ENCODE data around the gene PCP4. TPM values are rescaled to one million over a fixed set of nuclear protein-coding genes. Genes with fewer than 3 reads are reported as not detected.

PCP4 gene
- total and polyA plus RNA-seq, 2 experiments from 2014 or later: 2.5 TPM; not detected in 1

DNA sequence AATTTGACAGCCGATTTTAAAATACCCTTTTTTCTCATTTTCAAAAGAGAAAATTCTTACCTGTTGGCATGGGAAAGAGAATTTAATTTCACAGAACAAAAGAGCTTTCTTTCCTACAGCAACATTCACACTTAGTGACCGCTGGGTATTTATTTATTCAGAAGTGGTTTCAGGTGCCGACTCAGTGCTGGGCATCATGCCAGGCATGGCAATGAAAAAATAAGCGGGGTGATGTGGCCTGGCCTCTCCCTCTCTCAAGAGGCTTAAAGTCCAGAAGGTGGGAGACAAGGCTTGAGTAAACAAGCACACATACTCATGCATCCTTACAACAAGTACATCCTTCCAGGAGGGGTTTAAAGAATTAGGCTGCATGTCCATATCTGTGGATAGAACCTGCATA, 4.1 kb upstream of the PCP4 start:
- Histone ChIP-seq H3K4me3 (no peak overlapping the region), H3K9me3 (ENCODE audit: low read depth) (no peaks in the 10 kb centered on the region), H3K27me3 (peaks cover 6% of the 10 kb centered on the region), H3K36me3 (no peaks in the 10 kb centered on the region), H3K4me1 (ENCODE audit: low read depth) (no peaks in the 10 kb centered on the region), H3K27ac (no peak overlapping the region)
- DNase-seq (ENCODE audit: low read depth in 1 of 2, low spot score in 1 of 2): no peak
- TF ChIP-seq, protein P1, sequence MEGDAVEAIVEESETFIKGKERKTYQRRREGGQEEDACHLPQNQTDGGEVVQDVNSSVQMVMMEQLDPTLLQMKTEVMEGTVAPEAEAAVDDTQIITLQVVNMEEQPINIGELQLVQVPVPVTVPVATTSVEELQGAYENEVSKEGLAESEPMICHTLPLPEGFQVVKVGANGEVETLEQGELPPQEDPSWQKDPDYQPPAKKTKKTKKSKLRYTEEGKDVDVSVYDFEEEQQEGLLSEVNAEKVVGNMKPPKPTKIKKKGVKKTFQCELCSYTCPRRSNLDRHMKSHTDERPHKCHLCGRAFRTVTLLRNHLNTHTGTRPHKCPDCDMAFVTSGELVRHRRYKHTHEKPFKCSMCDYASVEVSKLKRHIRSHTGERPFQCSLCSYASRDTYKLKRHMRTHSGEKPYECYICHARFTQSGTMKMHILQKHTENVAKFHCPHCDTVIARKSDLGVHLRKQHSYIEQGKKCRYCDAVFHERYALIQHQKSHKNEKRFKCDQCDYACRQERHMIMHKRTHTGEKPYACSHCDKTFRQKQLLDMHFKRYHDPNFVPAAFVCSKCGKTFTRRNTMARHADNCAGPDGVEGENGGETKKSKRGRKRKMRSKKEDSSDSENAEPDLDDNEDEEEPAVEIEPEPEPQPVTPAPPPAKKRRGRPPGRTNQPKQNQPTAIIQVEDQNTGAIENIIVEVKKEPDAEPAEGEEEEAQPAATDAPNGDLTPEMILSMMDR (IDR thresholded peaks at IDR 0.05; ENCODE audit: low read depth, low read length): no peak

GRCh38 chr21:39866093-39866492, 1.1 kb upstream of the PCP4 start:
- DNase-seq (ENCODE audit: low read depth in 1 of 2, low spot score in 1 of 2): no peak
- Histone ChIP-seq H3K27ac (no peak overlapping the region), H3K27me3 (peaks cover 10% of the 10 kb centered on the region), H3K9me3 (ENCODE audit: low read depth) (no peaks in the 10 kb centered on the region), H3K36me3 (no peaks in the 10 kb centered on the region), H3K4me3 (no peak overlapping the region), H3K4me1 (ENCODE audit: low read depth) (no peaks in the 10 kb centered on the region)
- TF ChIP-seq, protein P1 (IDR thresholded peaks at IDR 0.05; ENCODE audit: low read depth, low read length): no peak

GRCh38 chr21:39869141-39869818, 2.0 kb downstream of the PCP4 start:
- H3K9me3 ChIP-seq (ENCODE audit: low read depth): no peaks in the 10 kb centered on the region
- H3K4me3 ChIP-seq: no peak overlapping the region
- H3K27ac ChIP-seq: no peak overlapping the region
- H3K4me1 ChIP-seq (ENCODE audit: low read depth): no peaks in the 10 kb centered on the region
- no peak for DNase-seq (ENCODE audit: low read depth in 1 of 2, low spot score in 1 of 2)
- peaks cover 12% of the 10 kb centered on the region for H3K27me3 ChIP-seq
- TF ChIP-seq, protein P1 (IDR thresholded peaks at IDR 0.05; ENCODE audit: low read depth, low read length): no peak
- H3K36me3 ChIP-seq: no peaks in the 10 kb centered on the region

GRCh38 chr21:39873687-39874086, 6.4 kb downstream of the PCP4 start:
- no peak overlapping the region for H3K27ac ChIP-seq
- H3K4me3 ChIP-seq: no peak overlapping the region
- H3K9me3 ChIP-seq (ENCODE audit: low read depth): no peaks in the 10 kb centered on the region
- peaks cover 2% of the 10 kb centered on the region for H3K27me3 ChIP-seq
- no peak for DNase-seq (ENCODE audit: low read depth in 1 of 2, low spot score in 1 of 2)
- TF ChIP-seq, protein P1 (IDR thresholded peaks at IDR 0.05; ENCODE audit: low read depth, low read length): no peak
- H3K4me1 ChIP-seq (ENCODE audit: low read depth): no peaks in the 10 kb centered on the region
- no peaks in the 10 kb centered on the region for H3K36me3 ChIP-seq

DNA sequence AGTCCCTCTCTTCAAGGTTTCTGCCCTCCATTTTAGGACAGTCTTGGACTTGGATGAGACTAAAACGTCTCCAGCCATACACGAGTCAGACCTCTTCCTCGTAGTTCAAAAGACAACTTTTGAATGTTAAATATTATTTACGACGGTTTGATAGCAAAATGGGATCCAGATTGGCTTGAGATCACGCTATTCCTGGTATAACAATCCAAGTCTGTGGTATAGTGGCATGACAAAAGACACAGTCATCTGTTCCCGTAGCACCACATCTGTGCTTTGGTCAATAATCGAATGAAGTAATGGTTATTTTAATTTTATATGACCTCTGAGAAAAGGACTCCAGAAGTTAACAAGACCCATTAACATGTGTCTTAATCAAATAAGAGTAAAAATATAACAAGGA, 7.0 kb downstream of the PCP4 start:
- TF ChIP-seq, protein P1 (IDR thresholded peaks at IDR 0.05; ENCODE audit: low read depth, low read length): no peak
- H3K9me3 ChIP-seq (ENCODE audit: low read depth): no peaks in the 10 kb centered on the region
- no peak overlapping the region for H3K4me3 ChIP-seq
- H3K4me1 ChIP-seq (ENCODE audit: low read depth): no peaks in the 10 kb centered on the region
- no peaks in the 10 kb centered on the region for H3K36me3 ChIP-seq
- no peak overlapping the region for H3K27ac ChIP-seq
- no peak for DNase-seq (ENCODE audit: low read depth in 1 of 2, low spot score in 1 of 2)
- H3K27me3 ChIP-seq: peaks cover 2% of the 10 kb centered on the region

All from cardiac muscle cell (in vitro differentiated cells and primary cell).